Osteocyte (in vitro differentiated cells): Measurements from ENCODE around the gene COQ5. TPM values are rescaled to one million over a fixed set of nuclear protein-coding genes. Genes with fewer than 3 reads are reported as not detected.
A peak's percentile ranks its signal among the peaks of the same experiment; 100 is the strongest.

Experiments
- DNase-seq: peaks from one replicate; pipeline ENCODE4 v3.0.0; 2021; ENCODE audit warnings: mixed read lengths; ENCODE audit not compliant: unreplicated experiment; ENCODE audit errors: extremely low spot score
- H3K27ac Mint-ChIP-seq: one replicate; pipeline ENCODE4 v1.8.0; 2021; ENCODE audit warnings: mild to moderate bottlenecking, mixed read lengths; ENCODE audit not compliant: unreplicated experiment
- H3K27me3 Mint-ChIP-seq: one replicate; pipeline ENCODE4 v1.8.0; 2021; ENCODE audit warnings: mixed read lengths; ENCODE audit not compliant: unreplicated experiment
- H3K36me3 Mint-ChIP-seq: one replicate; pipeline ENCODE4 v1.8.0; 2021; ENCODE audit warnings: mixed read lengths; ENCODE audit not compliant: unreplicated experiment
- H3K4me1 Mint-ChIP-seq: one replicate; pipeline ENCODE4 v1.8.0; 2021; ENCODE audit warnings: mixed read lengths; ENCODE audit not compliant: unreplicated experiment
- H3K4me3 Mint-ChIP-seq: one replicate; pipeline ENCODE4 v1.8.0; 2021; ENCODE audit warnings: mild to moderate bottlenecking, moderate library complexity, mixed read lengths; ENCODE audit not compliant: unreplicated experiment
- H3K9me3 Mint-ChIP-seq: one replicate; pipeline ENCODE4 v1.8.0; 2021; ENCODE audit warnings: mixed read lengths; ENCODE audit not compliant: unreplicated experiment
- total RNA-seq: library from RNA; stranded (reverse); gene quantifications from 2 replicates; pipeline ENCODE4 v1.2.1, GENCODE V29; 2021
- TF ChIP-seq, protein P1 (sequence below): fragments of 200-600 bp; sonication (generic); IDR thresholded peaks from 2 replicates; pipeline ENCODE4 v1.5.0; 2021; ENCODE audit warnings: antibody characterized with exemption, mild to moderate bottlenecking, moderate library complexity

Gene COQ5
- total RNA-seq, 1 donor from 2014 or later: 24.0 TPM

DNA sequence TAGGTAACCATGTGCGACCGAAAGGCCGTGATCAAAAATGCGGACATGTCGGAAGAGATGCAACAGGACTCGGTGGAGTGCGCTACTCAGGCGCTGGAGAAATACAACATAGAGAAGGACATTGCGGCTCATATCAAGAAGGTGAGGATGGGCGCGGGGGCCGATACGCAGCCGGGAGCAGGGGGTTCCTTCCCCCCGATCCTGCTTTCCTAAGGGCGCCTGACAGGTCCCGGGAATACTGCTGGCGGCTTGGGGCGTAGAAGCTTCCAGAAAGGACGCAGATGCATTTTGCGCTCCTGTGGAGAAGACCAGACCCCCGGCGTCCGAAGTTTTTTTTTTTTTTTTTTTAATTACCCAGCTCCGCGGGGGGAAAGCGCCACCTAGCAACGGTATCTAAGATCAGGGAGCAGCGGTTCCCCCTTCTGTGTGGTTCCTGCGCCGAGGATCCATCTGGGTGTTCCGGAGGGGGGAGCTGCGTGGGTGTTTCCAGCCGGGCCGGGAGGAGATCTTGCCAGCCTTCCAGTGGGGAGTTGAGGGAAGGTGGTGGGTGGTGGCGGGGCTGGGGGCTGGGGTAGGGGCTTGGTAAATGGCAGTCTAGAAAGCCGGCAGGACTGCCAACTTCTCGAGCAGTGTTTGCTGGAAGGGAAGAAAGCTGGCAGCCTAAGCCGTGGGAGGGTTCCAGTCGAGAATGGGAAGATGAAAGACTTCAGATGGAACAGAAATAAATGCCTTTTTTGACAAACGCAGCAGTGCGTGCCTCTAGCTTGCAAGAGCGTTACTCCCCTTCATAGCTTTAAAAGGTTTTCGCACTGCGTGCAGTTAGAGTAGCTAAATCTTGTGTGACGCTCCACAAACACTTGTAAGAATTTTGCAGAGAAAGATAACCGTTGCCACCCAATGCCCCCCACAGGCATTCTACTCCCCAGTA is 32.3 kb downstream of the COQ5 start:
- TF ChIP-seq, protein P1, sequence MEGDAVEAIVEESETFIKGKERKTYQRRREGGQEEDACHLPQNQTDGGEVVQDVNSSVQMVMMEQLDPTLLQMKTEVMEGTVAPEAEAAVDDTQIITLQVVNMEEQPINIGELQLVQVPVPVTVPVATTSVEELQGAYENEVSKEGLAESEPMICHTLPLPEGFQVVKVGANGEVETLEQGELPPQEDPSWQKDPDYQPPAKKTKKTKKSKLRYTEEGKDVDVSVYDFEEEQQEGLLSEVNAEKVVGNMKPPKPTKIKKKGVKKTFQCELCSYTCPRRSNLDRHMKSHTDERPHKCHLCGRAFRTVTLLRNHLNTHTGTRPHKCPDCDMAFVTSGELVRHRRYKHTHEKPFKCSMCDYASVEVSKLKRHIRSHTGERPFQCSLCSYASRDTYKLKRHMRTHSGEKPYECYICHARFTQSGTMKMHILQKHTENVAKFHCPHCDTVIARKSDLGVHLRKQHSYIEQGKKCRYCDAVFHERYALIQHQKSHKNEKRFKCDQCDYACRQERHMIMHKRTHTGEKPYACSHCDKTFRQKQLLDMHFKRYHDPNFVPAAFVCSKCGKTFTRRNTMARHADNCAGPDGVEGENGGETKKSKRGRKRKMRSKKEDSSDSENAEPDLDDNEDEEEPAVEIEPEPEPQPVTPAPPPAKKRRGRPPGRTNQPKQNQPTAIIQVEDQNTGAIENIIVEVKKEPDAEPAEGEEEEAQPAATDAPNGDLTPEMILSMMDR: no peak
- no peaks in the 10 kb centered on the region for H3K27me3 Mint-ChIP-seq
- peak overlapping the region; percentile 83 for H3K27ac Mint-ChIP-seq
- H3K4me3 Mint-ChIP-seq: peak overlapping the region; percentile 94
- peaks cover 33% of the 10 kb centered on the region for H3K4me1 Mint-ChIP-seq
- peaks cover 23% of the 10 kb centered on the region for H3K36me3 Mint-ChIP-seq
- H3K9me3 Mint-ChIP-seq: no peaks in the 10 kb centered on the region
- DNase-seq: no peak

GRCh38 chr12:120495731-120496412 is 33.1 kb downstream of the COQ5 start, which contains the start of gene DYNLL1:
TSS of gene DYNLL1 (plus strand) at chr12:120496113. CDS start at chr12:120496422, 309 bp downstream.
- peak within 1 kb of the TSS; percentile 94 for H3K4me3 Mint-ChIP-seq
- H3K27ac Mint-ChIP-seq: peak within 1 kb of the TSS; percentile 86
- no peaks in the 10 kb centered on the region for H3K27me3 Mint-ChIP-seq
- peaks cover 33% of the 10 kb centered on the region for H3K4me1 Mint-ChIP-seq
- H3K36me3 Mint-ChIP-seq: peaks cover 26% of the 10 kb centered on the region
- TF ChIP-seq, protein P1: no peak
- no peaks in the 10 kb centered on the region for H3K9me3 Mint-ChIP-seq
- peak; percentile 99 for DNase-seq

DNA sequence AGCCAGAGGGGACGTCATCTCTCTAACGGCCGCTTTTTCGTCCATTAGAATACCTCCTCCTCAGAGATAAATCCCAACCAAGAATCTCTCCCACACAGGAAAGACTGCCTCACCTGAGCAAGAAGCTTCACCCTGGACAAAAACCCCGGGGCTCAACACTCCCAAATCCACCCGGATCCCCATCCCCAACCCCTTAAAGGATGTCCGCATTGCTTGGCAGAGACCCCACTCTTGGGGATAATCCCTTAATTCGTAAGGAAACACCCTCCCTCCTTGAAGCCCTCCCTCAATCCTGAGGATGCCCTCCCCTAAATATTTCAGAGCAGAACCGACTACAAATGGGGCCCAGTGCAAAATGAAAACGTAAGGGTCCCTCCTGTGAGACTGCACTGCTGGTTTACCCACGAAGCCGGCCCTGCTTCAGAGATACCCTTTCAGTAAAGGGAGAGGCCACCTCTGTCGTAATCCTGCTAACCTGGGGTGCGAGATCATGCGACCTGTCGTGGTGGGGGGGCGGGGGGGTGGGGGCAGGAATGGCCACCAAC is 33.7 kb downstream of the COQ5 start:
- TF ChIP-seq, protein P1: no peak
- no peaks in the 10 kb centered on the region for H3K9me3 Mint-ChIP-seq
- H3K4me1 Mint-ChIP-seq: peaks cover 29% of the 10 kb centered on the region
- peaks cover 22% of the 10 kb centered on the region for H3K36me3 Mint-ChIP-seq
- peak overlapping the region; percentile 86 for H3K27ac Mint-ChIP-seq
- DNase-seq: no peak
- H3K4me3 Mint-ChIP-seq: peak overlapping the region; percentile 94
- no peaks in the 10 kb centered on the region for H3K27me3 Mint-ChIP-seq

GRCh38 chr12:120490833-120491512 is 38.0 kb downstream of the COQ5 start:
- H3K4me1 Mint-ChIP-seq: peaks cover 9% of the 10 kb centered on the region
- no peaks in the 10 kb centered on the region for H3K27me3 Mint-ChIP-seq
- no peak overlapping the region for H3K4me3 Mint-ChIP-seq
- TF ChIP-seq, protein P1: no peak
- DNase-seq: no peak
- H3K9me3 Mint-ChIP-seq: no peaks in the 10 kb centered on the region
- peaks cover 6% of the 10 kb centered on the region for H3K36me3 Mint-ChIP-seq
- no peak overlapping the region for H3K27ac Mint-ChIP-seq
